OCI-LY7 (cell line): Measurements from ENCODE around the gene NAP1L4. TPM values are rescaled to one million over a fixed set of nuclear protein-coding genes. Genes with fewer than 3 reads are reported as not detected.

Experiments
- BruUV-seq: library from RNA; stranded (reverse); fragments of 400-500 nt; replicated peaks from 2 replicates; lab custom pipeline; 2021; lab: Mats Ljungman, UMichigan
- CTCF ChIA-PET: fragments of 300-600 bp; sonication (Branson Sonifier 250); formaldehyde crosslinking; loops from one replicate; lab custom pipeline; 2022; ENCODE audit warnings: antibody characterized with exemption; ENCODE audit not compliant: unreplicated experiment; lab: Charles Lee
- POLR2A ChIA-PET: fragments of 300-600 bp; sonication (Branson Sonifier 250); formaldehyde crosslinking; loops from one replicate; lab custom pipeline; 2022; ENCODE audit warnings: antibody characterized with exemption; lab: Charles Lee
- DNase-seq: peaks from one replicate; pipeline ENCODE4 v3.0.0-alpha.2; 2015; ENCODE audit warnings: low spot score
- H2AFZ ChIP-seq: fragments of 200-600 bp; sonication (generic), shearing (Covaris generic); 2 replicates; pipeline ENCODE4 v1.6.1; 2014; ENCODE audit warnings: mild to moderate bottlenecking, antibody characterized with exemption, low read length, moderate library complexity
- H3K27ac ChIP-seq: fragments of 200-600 bp; sonication (generic); 2 replicates; pipeline ENCODE4 v1.5.1; 2014; ENCODE audit warnings: mixed run types, low read depth, mild to moderate bottlenecking, moderate library complexity, low read length, inconsistent platforms; ENCODE audit not compliant: poor library complexity, severe bottlenecking
- H3K36me3 ChIP-seq: fragments of 200-600 bp; sonication (generic); 2 replicates; pipeline ENCODE4 v1.6.1; 2014; ENCODE audit warnings: mild to moderate bottlenecking, antibody characterized with exemption, low read length, moderate library complexity, mixed read lengths; ENCODE audit not compliant: insufficient read depth
- H3K4me1 ChIP-seq: fragments of 200-600 bp; sonication (generic); 2 replicates; pipeline ENCODE4 v1.5.1; 2014; ENCODE audit warnings: mild to moderate bottlenecking, low read length; ENCODE audit not compliant: insufficient read depth, poor library complexity, severe bottlenecking
- H3K4me2 ChIP-seq: fragments of 200-600 bp; sonication (generic); 2 replicates; pipeline ENCODE4 v1.6.1; 2014; ENCODE audit warnings: mild to moderate bottlenecking, low read length
- H3K4me3 ChIP-seq: fragments of 200-600 bp; sonication (generic); 2 replicates; pipeline ENCODE4 v1.5.1; 2014; ENCODE audit warnings: mild to moderate bottlenecking, low read depth, low read length; ENCODE audit not compliant: poor library complexity, severe bottlenecking
- H3K79me2 ChIP-seq: fragments of 200-600 bp; sonication (generic); 2 replicates; pipeline ENCODE4 v1.6.1; 2016; ENCODE audit warnings: low read depth, mild to moderate bottlenecking, low read length, moderate library complexity, mixed read lengths; ENCODE audit not compliant: insufficient read depth
- H3K9me2 ChIP-seq: fragments of 200-600 bp; sonication (generic); 2 replicates; pipeline ENCODE4 v1.6.1; 2016; ENCODE audit warnings: mild to moderate bottlenecking, low read length, mixed read lengths; ENCODE audit not compliant: insufficient read depth
- H3K9me3 ChIP-seq: fragments of 200-600 bp; sonication (generic); 2 replicates; pipeline ENCODE4 v1.6.1; 2014; ENCODE audit warnings: mild to moderate bottlenecking, mixed run types, low read length, mixed read lengths
- H4K20me1 ChIP-seq: fragments of 200-600 bp; sonication (generic); 2 replicates; pipeline ENCODE4 v1.6.1; 2014; ENCODE audit warnings: mild to moderate bottlenecking, antibody characterized with exemption, low read length, moderate library complexity, mixed read lengths; ENCODE audit not compliant: insufficient read depth
- EZH2phosphoT487 ChIP-seq: fragments of 200-600 bp; sonication (generic); IDR thresholded peaks from 2 replicates; pipeline ENCODE4 v1.6.1; 2018; ENCODE audit warnings: low read depth, borderline replicate concordance, mild to moderate bottlenecking, mixed run types, antibody characterized with exemption, low read length, moderate library complexity, mixed read lengths
- intact Hi-C: fragments of 100-400 bp; cut with micrococcal nuclease; formaldehyde crosslinking; loops from one replicate; pipeline ENCODE4 v1.10.0; 2022; ENCODE audit not compliant: unreplicated experiment
- total RNA-seq, 2 experiments: library from RNA; depleted of rRNA in 1 of 2; stranded (reverse); fragments of >200 nt in 1 of 2; shearing (Covaris generic) in 1 of 2; gene quantifications; 2 replicates each; pipeline ENCODE4 v1.2.3, GENCODE V29; 2014 to 2022
- TF ChIP-seq, protein P1 (sequence below): fragments of 200-600 bp; sonication (generic); conservative IDR thresholded peaks from 2 replicates; pipeline ENCODE4 v1.5.1; 2014; ENCODE audit warnings: mild to moderate bottlenecking, antibody characterized with exemption, low read length, moderate library complexity, mixed read lengths

NAP1L4 gene
- total RNA-seq, 2 experiments from 2014 or later: 152 to 183 TPM

DNA sequence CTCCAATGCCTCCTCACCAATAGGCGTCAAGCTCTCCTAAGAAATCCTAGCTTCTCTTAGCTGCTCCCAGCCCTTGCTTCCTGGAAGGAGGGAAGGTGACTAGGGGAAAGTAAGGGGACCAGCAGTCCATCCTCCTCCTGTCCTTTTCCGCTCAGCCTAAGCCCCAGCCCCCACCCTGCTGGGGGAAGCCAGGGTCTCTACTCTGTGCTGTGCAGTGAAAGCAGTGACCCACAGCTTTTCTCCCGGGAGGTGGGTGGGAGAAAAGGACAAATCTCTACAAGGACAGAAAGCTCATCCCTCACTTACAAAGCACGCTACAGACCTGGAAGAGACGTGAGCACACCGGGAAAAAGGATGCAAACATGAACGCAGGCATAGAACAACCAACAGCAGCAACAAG lies 32.0 kb downstream of the NAP1L4 start:
- H3K4me3 ChIP-seq: no peak overlapping the region
- no peak overlapping the region for H3K27ac ChIP-seq
- H3K9me2 ChIP-seq: no peaks in the 10 kb centered on the region
- H3K79me2 ChIP-seq: peaks cover 14% of the 10 kb centered on the region; the same call in 1 of the 2 replicates
- intact Hi-C loops: no loop called here
- H3K4me1 ChIP-seq: peaks cover 10% of the 10 kb centered on the region
- H3K36me3 ChIP-seq: peaks cover 97% of the 10 kb centered on the region
- DNase-seq: no peak
- POLR2A ChIA-PET: interaction anchor here (0.8 kb wide), 1 partner anchor 14 kb away, joined by 4 read pairs; no protein-coding TSS in a partner anchor
- H2AFZ ChIP-seq: no peak overlapping the region
- no peaks in the 10 kb centered on the region for H3K9me3 ChIP-seq
- CTCF ChIA-PET: no interaction called here
- H4K20me1 ChIP-seq: no peaks in the 10 kb centered on the region
- H3K4me2 ChIP-seq: no peak overlapping the region
- BruUV-seq: no TSS peak
- TF ChIP-seq EZH2phosphoT487: no peak
- TF ChIP-seq, protein P1, sequence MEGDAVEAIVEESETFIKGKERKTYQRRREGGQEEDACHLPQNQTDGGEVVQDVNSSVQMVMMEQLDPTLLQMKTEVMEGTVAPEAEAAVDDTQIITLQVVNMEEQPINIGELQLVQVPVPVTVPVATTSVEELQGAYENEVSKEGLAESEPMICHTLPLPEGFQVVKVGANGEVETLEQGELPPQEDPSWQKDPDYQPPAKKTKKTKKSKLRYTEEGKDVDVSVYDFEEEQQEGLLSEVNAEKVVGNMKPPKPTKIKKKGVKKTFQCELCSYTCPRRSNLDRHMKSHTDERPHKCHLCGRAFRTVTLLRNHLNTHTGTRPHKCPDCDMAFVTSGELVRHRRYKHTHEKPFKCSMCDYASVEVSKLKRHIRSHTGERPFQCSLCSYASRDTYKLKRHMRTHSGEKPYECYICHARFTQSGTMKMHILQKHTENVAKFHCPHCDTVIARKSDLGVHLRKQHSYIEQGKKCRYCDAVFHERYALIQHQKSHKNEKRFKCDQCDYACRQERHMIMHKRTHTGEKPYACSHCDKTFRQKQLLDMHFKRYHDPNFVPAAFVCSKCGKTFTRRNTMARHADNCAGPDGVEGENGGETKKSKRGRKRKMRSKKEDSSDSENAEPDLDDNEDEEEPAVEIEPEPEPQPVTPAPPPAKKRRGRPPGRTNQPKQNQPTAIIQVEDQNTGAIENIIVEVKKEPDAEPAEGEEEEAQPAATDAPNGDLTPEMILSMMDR: no peak

DNA sequence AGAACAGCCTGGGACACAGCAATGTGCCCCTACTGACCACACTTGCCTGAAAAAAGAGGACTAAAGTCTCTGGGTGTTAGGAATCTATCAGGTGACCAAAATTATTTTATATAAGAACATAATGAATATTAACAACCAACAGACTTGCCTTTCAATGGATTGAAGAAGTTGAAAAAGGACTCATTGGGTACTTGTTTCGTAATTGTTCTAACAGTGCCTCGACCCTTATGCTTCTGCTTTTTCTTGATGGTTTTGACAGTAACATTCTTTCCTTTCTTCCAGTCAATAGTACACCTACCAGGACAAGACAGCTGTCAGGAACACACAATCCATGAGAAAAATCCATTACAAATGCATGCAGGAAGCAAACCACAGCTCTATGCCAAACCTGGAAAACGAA lies 33.9 kb downstream of the NAP1L4 start:
- H3K4me3 ChIP-seq: no peak overlapping the region
- CTCF ChIA-PET: no interaction called here
- H3K9me3 ChIP-seq: no peaks in the 10 kb centered on the region
- H2AFZ ChIP-seq: no peak overlapping the region
- H3K4me2 ChIP-seq: no peak overlapping the region
- POLR2A ChIA-PET: no interaction called here
- TF ChIP-seq, protein P1: no peak
- TF ChIP-seq EZH2phosphoT487: no peak
- H3K79me2 ChIP-seq: peaks cover 13% of the 10 kb centered on the region; the same call in 1 of the 2 replicates
- peaks cover 10% of the 10 kb centered on the region for H3K4me1 ChIP-seq
- no peaks in the 10 kb centered on the region for H3K9me2 ChIP-seq
- H3K36me3 ChIP-seq: peaks cover 97% of the 10 kb centered on the region
- intact Hi-C loops: no loop called here
- no TSS peak for BruUV-seq
- no peak overlapping the region for H3K27ac ChIP-seq
- no peaks in the 10 kb centered on the region for H4K20me1 ChIP-seq
- DNase-seq: no peak

DNA sequence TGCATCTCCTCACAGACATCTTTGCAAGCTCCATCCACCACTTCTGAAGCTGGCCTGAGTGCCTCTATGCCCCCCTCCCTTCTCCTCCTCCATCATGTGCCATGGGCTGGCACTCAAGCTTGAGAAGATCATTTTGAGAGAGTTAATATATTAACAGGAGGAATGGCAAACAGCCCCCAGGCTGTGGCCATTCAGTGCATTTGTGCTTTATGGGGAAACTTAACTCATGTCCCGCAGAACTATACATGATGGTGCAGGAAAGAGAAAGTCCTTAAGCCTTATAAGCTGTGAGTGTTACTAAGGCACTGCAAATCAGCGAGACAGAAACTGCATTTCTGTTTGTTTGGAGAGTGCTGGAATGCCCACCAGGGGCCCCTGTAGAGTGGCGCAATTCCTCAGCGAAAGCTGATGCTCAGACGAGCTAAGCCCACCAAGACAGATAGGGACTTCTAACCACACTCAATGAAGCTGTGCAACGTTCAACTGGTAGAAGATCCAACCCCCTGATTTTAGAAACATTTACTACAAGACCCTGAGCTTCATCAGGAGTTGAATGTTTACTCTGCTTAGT lies 36.1 kb downstream of the NAP1L4 start:
- TF ChIP-seq, protein P1: no peak
- no peak for TF ChIP-seq EZH2phosphoT487
- H3K4me3 ChIP-seq: no peak overlapping the region
- peaks cover under 1% of the 10 kb centered on the region for H3K4me1 ChIP-seq
- CTCF ChIA-PET: interaction anchor here (1.0 kb wide), 1 partner anchor 19 kb away, joined by 4 read pairs; no protein-coding TSS in a partner anchor
- H3K9me3 ChIP-seq: no peaks in the 10 kb centered on the region
- intact Hi-C loops: no loop called here
- no peak for DNase-seq
- no peaks in the 10 kb centered on the region; the same call in 1 of the 2 replicates for H3K79me2 ChIP-seq
- no peak overlapping the region for H3K4me2 ChIP-seq
- H3K36me3 ChIP-seq: peaks cover 100% of the 10 kb centered on the region
- POLR2A ChIA-PET: no interaction called here
- H3K9me2 ChIP-seq: no peaks in the 10 kb centered on the region
- no peak overlapping the region for H2AFZ ChIP-seq
- no peaks in the 10 kb centered on the region for H4K20me1 ChIP-seq
- no TSS peak for BruUV-seq
- H3K27ac ChIP-seq: no peak overlapping the region
